ENCODE results near the gene ACTL10.
"Not testable (repeated sequence)": the region's sequence is repeated elsewhere in the genome, so short reads cannot be mapped to it uniquely, and the experiment has no call there.

Gene ACTL10

GRCh38 chr20:33697129-33697528 is 30.4 kb downstream of the ACTL10 start (continued):
- TF ChIP-seq PRDM4 (tag by site-specific recombination; IDR thresholded peaks at IDR 0.05), result no peak

- POLR2A ChIA-PET; H3K9me3 ChIP-seq (ENCODE audit: control insufficient read depth, insufficient read depth, low read depth, low read length); CTCF ChIA-PET; H3K27ac ChIP-seq (ENCODE audit: extremely low read depth, low read depth, low read length); H3K4me1 ChIP-seq (ENCODE audit: control insufficient read depth, insufficient read depth, low read length); H3K36me3 ChIP-seq (ENCODE audit: control insufficient read depth in 2 of 2, insufficient read depth in 1 of 2, low read length in 2 of 2); H3K4me3 ChIP-seq (ENCODE audit: low read depth, low read length): not testable (repeated sequence)
Observed at GRCh38 chr20:33698966-33699365, 32.2 kb downstream of the ACTL10 start.

- H3K9me3 ChIP-seq (ENCODE audit: control insufficient read depth, insufficient read depth, low read depth, low read length); CTCF ChIA-PET; H3K27ac ChIP-seq (ENCODE audit: extremely low read depth, low read depth, low read length); H3K36me3 ChIP-seq (ENCODE audit: control insufficient read depth in 2 of 2, insufficient read depth in 1 of 2, low read length in 2 of 2); POLR2A ChIA-PET; H3K4me3 ChIP-seq (ENCODE audit: low read depth, low read length); H3K4me1 ChIP-seq (ENCODE audit: control insufficient read depth, insufficient read depth, low read length): not testable (repeated sequence)
Observed at GRCh38 chr20:33700696-33701441, 34.1 kb downstream of the ACTL10 start.

GRCh38 chr20:33701629-33702450 is 35.1 kb downstream of the ACTL10 start:
- no peak overlapping the region for H3K27ac ChIP-seq (ENCODE audit: extremely low read depth, low read depth, low read length)
- no peaks in the 10 kb centered on the region for H3K36me3 ChIP-seq (ENCODE audit: control insufficient read depth in 2 of 2, insufficient read depth in 1 of 2, low read length in 2 of 2)
- H3K4me3 ChIP-seq (ENCODE audit: low read depth, low read length), result no peak overlapping the region
- no peak for TF ChIP-seq ZSCAN16 (tag by site-specific recombination; IDR thresholded peaks at IDR 0.05)
- no peak for TF ChIP-seq PRDM4 (tag by site-specific recombination; IDR thresholded peaks at IDR 0.05)
- no peak for TF ChIP-seq SALL2 (tag by site-specific recombination; IDR thresholded peaks at IDR 0.05; ENCODE audit: borderline replicate concordance)
- TF ChIP-seq ZNF623 (tag by site-specific recombination; IDR thresholded peaks at IDR 0.05), result no peak
- no peak for TF ChIP-seq ZBTB17 (tag by site-specific recombination; IDR thresholded peaks at IDR 0.05)
- TF ChIP-seq ZNF19 (tag by site-specific recombination; IDR thresholded peaks at IDR 0.05; ENCODE audit: low read depth), result no peak
- TF ChIP-seq ZSCAN5A (tag by site-specific recombination; IDR thresholded peaks at IDR 0.05), result no peak
- no peak for TF ChIP-seq ZNF248 (tag by site-specific recombination; IDR thresholded peaks at IDR 0.05)
- no peak for TF ChIP-seq KLF9 (tag by site-specific recombination; IDR thresholded peaks at IDR 0.05; ENCODE audit: low read depth)
- no peak for TF ChIP-seq ZNF274 (IDR thresholded peaks at IDR 0.05; ENCODE audit: low read length)
- no peak for TF ChIP-seq ZNF274 (tag by site-specific recombination; IDR thresholded peaks at IDR 0.05; ENCODE audit: borderline replicate concordance)
- no peak for TF ChIP-seq ZNF843 (tag by site-specific recombination; IDR thresholded peaks at IDR 0.05)
- TF ChIP-seq ZSCAN23 (tag by site-specific recombination; IDR thresholded peaks at IDR 0.05), result no peak
- no peak for TF ChIP-seq ZBTB7A (tag by site-specific recombination; IDR thresholded peaks at IDR 0.05; ENCODE audit: low read depth)
- TF ChIP-seq TRIM28 (IDR thresholded peaks at IDR 0.05; ENCODE audit: borderline replicate concordance, low read length), result no peak
- TF ChIP-seq ZNF548 (tag by site-specific recombination; IDR thresholded peaks at IDR 0.05), result no peak
- TF ChIP-seq ZNF121 (tag by site-specific recombination; IDR thresholded peaks at IDR 0.05), result no peak
- TF ChIP-seq KLF7 (tag by site-specific recombination; IDR thresholded peaks at IDR 0.05; ENCODE audit: borderline replicate concordance), result no peak
- no peak for TF ChIP-seq ZNF26 (tag by site-specific recombination; IDR thresholded peaks at IDR 0.05)
- no peaks in the 10 kb centered on the region for H3K9me3 ChIP-seq (ENCODE audit: control insufficient read depth, insufficient read depth, low read depth, low read length)
- H3K4me1 ChIP-seq (ENCODE audit: control insufficient read depth, insufficient read depth, low read length), result no peaks in the 10 kb centered on the region
- ChIA-PET POLR2A (no interaction called here), CTCF (no interaction called here)
